ENCODE measurements around the gene ERGIC1.
"Not testable (repeated sequence)": the region's sequence is repeated elsewhere in the genome, so short reads cannot be mapped to it uniquely, and the experiment has no call there.

ERGIC1 gene

DNA sequence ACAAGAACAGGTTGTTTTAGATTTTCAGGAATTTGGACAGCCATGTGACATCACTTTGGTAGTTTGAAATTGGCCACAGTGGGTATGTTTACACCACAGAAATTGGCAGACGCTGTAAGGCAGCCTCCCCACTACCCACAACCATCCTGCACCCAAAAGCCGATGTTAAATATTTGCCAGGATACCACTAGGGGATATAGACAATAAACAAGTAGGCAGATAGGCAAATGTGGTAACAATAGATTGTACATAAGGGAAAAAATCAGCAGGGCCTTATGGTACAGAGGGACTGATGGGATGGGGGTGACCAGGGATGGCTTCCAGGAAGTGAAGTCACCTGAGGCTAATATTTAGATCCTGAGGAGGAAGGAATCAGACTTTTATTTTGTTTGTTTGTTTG, 31.9 kb upstream of the ERGIC1 start:
- Histone ChIP-seq H3K36me3 (ENCODE audit: control insufficient read depth, insufficient read depth, low read length) (no peaks in the 10 kb centered on the region), H3K9me3 (ENCODE audit: control insufficient read depth, low read length) (peaks cover 5% of the 10 kb centered on the region), H3K27ac (ENCODE audit: low read depth, low read length, severe bottlenecking) (no peak overlapping the region), H3K4me3 (ENCODE audit: extremely low read depth, insufficient read depth, low read length, poor library complexity, severe bottlenecking) (no peak overlapping the region), H3K4me1 (ENCODE audit: control insufficient read depth, insufficient read depth, low read length, poor library complexity, severe bottlenecking) (peaks cover 31% of the 10 kb centered on the region)
- no CpG with 5 or more reads among the region's 2 CpGs for WGBS, 2 experiments (ENCODE audit: insufficient coverage in 2 of 2)

DNA sequence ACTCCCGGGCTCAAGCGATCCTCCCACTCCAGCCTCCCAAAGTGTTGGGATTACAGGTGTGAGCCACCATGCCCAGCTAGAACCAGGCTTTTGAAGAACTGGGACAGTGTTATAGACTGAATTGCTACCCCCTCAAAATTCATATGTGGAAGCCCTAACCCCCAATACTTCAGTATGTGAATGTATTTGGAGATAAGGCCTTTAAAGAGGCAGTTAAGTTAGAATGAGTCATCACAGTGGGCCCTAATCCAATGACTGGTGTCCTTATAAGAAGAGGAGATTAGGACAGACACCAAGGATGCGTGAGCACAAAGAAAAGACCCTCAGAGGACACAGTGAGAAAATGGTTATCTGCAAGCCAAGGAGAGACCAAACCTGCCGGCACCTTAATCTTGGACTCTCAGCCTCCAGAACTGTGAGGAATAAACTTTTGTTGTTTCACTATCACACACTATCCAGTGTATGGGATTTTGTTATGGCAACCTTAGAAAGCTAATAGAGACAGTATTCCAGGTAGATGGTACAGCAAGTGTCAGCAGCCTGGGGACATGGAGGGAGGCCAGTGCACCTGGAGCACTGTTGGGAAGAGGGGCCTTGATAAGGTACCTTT, 31.4 kb upstream of the ERGIC1 start:
- WGBS, 2 experiments (ENCODE audit: insufficient coverage in 2 of 2): 89 to 100% methylated on average over 1 of the region's 4 CpGs
- H3K4me1 ChIP-seq (ENCODE audit: control insufficient read depth, insufficient read depth, low read length, poor library complexity, severe bottlenecking): peaks cover 32% of the 10 kb centered on the region

DNA sequence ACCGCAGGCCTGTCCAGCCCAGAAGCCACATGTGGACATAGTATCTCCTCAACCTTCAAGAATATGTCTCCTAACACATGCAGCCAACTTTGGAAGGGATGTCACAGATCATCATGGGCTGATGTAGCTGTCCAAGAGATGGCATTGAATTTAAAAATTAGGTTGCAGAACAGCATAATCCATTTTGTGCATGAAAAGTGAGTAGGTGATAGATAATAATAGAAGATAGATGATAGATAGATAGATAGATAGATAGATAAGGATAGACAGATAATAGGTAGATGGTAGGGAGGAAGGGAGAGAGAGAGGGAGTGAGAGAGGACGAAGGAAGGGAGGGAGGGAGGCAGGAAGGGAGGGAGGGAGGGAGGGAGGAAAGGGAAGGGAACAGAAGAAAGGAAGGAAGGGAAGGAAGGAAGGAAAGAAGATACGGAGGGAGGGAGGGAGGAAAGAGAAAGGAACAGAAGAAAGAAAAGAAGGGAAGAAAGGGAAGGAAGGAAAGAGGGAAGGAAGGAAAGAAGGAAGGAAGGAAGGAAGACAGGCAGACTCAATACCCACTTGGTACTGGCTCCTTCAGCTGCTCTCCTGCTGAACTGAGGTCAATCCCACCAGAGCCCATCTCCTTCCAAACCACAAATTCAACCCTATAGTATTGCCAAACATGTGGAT, 28.9 kb upstream of the ERGIC1 start:
- H3K4me1 ChIP-seq (ENCODE audit: control insufficient read depth, insufficient read depth, low read length, poor library complexity, severe bottlenecking): peaks cover 23% of the 10 kb centered on the region
- H3K36me3 ChIP-seq (ENCODE audit: control insufficient read depth, insufficient read depth, low read length): no peaks in the 10 kb centered on the region
- 86 to 90% methylated on average over 2 to 3 of the region's 3 CpGs for WGBS, 2 experiments (ENCODE audit: insufficient coverage in 2 of 2)
- peaks cover 15% of the 10 kb centered on the region for H3K9me3 ChIP-seq (ENCODE audit: control insufficient read depth, low read length)
- no peak overlapping the region for H3K27ac ChIP-seq (ENCODE audit: low read depth, low read length, severe bottlenecking)
- H3K4me3 ChIP-seq (ENCODE audit: extremely low read depth, insufficient read depth, low read length, poor library complexity, severe bottlenecking): no peak overlapping the region

More for the DNA sequence above, 31.4 kb upstream of the ERGIC1 start:
- H3K36me3 ChIP-seq (ENCODE audit: control insufficient read depth, insufficient read depth, low read length): no peaks in the 10 kb centered on the region
- no peak overlapping the region for H3K27ac ChIP-seq (ENCODE audit: low read depth, low read length, severe bottlenecking)
- H3K9me3 ChIP-seq (ENCODE audit: control insufficient read depth, low read length): peaks cover 5% of the 10 kb centered on the region
- no peak overlapping the region for H3K4me3 ChIP-seq (ENCODE audit: extremely low read depth, insufficient read depth, low read length, poor library complexity, severe bottlenecking)

DNA sequence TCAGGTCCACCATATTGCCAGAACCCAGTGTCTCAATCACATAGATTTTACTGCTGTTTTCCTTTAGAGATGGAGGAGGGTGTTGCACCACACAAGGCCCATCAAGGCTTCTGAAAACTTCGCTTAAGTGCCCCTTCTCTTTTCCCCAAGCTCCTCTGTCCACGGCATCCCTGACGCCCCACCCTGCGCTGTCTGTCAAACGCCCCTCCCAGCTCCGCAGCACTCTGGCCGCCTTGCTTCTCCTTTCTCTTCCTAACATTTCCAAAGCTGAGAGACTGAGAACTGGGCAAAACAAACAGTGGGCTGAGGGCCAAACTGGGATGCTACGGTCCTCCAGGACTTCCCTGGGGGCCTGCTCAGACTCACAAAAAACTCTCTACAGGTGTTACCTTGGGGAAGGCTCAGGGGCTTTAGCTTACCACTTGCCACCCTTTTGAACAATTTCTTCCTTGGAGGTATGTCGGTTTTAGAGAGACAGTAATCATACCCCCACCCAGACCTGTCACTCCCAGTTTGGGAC, 28.3 kb upstream of the ERGIC1 start:
- WGBS, 2 experiments (ENCODE audit: insufficient coverage in 2 of 2): 80 to 89% methylated on average over 5 to 8 of the region's 9 CpGs
- H3K36me3 ChIP-seq (ENCODE audit: control insufficient read depth, insufficient read depth, low read length): no peaks in the 10 kb centered on the region
- H3K4me1 ChIP-seq (ENCODE audit: control insufficient read depth, insufficient read depth, low read length, poor library complexity, severe bottlenecking): peaks cover 18% of the 10 kb centered on the region
- H3K9me3 ChIP-seq (ENCODE audit: control insufficient read depth, low read length): peaks cover 15% of the 10 kb centered on the region
- no peak overlapping the region for H3K4me3 ChIP-seq (ENCODE audit: extremely low read depth, insufficient read depth, low read length, poor library complexity, severe bottlenecking)
- no peak overlapping the region for H3K27ac ChIP-seq (ENCODE audit: low read depth, low read length, severe bottlenecking)

DNA sequence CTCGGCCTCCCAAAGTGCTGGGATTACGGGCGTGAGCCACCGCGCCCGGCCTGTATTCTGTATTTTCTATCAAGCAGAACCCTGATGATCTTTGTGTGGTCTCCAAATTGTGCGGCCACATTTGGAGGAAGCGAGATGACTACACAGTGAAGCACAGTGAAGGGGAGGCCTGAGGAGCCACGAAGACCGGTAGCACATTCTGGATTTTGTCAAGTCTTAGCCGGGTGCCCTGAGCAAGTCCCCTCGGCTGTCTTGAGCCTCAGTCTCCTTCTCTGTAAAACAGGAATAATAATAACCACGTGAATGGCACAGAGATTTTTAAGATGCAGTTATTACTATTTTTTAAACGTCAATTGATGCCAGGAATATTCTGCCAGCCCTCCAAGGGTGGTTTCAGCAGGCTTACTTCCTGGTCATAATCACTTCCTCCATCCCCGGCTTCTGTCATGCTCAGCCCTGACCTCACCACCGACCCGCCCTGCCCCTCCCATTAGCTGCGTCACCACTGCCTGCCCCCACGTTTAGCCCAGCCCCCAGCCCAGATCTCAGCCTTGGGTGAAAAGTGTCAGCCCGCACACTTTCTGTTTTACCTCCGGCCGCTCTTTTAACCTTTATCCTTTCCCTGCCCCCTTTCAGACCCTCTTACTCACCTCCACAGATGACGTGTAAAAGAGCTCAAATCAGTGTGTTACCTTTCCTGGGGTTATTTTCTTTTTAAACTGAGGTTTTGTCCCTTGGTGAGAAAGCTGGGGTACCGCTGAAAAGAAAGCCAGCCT, 27.0 kb upstream of the ERGIC1 start:
- peak overlapping the region; percentile 79 for H3K27ac ChIP-seq (ENCODE audit: low read depth, low read length, severe bottlenecking)
- H3K9me3 ChIP-seq (ENCODE audit: control insufficient read depth, low read length): peaks cover 14% of the 10 kb centered on the region
- H3K4me3 ChIP-seq (ENCODE audit: extremely low read depth, insufficient read depth, low read length, poor library complexity, severe bottlenecking): peak overlapping the region; percentile 1
- H3K36me3 ChIP-seq (ENCODE audit: control insufficient read depth, insufficient read depth, low read length): no peaks in the 10 kb centered on the region
- 69% methylated on average over 19 to 23 of the region's 24 CpGs for WGBS, 2 experiments (ENCODE audit: insufficient coverage in 2 of 2)
- peaks cover 11% of the 10 kb centered on the region for H3K4me1 ChIP-seq (ENCODE audit: control insufficient read depth, insufficient read depth, low read length, poor library complexity, severe bottlenecking)

DNA sequence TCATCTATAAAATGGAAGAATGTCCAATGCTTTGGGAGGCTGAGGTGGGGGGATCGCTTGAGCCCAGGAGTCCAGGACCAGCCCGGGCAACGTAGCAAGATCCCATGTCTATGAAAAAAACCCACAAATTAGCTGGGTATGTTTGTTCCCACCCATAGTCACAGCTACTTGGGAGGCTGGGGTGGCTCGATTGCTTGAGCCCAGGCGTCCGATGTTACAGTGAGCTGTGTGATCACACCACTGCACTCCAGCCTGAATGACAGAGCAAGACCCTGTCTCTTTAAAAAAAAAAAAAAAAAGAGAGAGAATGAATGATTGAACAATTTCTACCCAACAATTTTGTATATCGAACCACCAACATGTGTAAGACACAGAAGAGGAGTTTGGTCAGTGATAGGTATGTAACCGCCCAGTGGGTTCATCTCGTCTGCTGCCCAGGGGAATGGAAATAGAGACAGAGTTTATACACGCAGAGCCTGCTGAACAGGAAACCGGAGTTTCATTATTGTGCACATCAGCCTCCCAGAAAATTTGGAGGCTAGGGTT, 26.2 kb upstream of the ERGIC1 start:
- 100% methylated on average over 2 to 6 of the region's 11 CpGs for WGBS, 2 experiments (ENCODE audit: insufficient coverage in 2 of 2)
- Histone ChIP-seq H3K27ac (ENCODE audit: low read depth, low read length, severe bottlenecking) (peak overlapping the region; percentile 79), H3K36me3 (ENCODE audit: control insufficient read depth, insufficient read depth, low read length) (no peaks in the 10 kb centered on the region), H3K9me3 (ENCODE audit: control insufficient read depth, low read length) (peaks cover 10% of the 10 kb centered on the region), H3K4me3 (ENCODE audit: extremely low read depth, insufficient read depth, low read length, poor library complexity, severe bottlenecking) (peak overlapping the region; percentile 1), H3K4me1 (ENCODE audit: control insufficient read depth, insufficient read depth, low read length, poor library complexity, severe bottlenecking) (peaks cover 11% of the 10 kb centered on the region)

DNA sequence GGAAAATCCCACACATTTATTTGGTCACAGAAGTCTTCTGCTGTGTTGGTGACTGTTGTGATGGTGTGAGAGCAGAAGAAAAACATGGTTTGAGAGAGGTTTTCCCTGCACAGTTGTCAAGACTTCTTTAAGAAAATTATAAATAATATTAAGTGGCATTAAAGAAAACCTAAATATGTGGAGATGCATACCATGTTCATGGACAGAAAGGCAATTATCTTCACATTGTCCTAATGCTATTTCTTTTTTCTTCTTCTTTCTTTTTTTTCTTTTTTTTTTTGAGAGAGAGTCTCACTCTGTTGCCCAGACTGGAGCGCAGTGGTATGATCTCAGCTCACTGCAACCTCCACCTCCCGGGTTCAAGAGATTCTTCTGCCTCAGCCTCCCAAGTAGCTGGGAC, 24.3 kb upstream of the ERGIC1 start:
- peaks cover 10% of the 10 kb centered on the region for H3K9me3 ChIP-seq (ENCODE audit: control insufficient read depth, low read length)
- H3K4me1 ChIP-seq (ENCODE audit: control insufficient read depth, insufficient read depth, low read length, poor library complexity, severe bottlenecking): peaks cover 11% of the 10 kb centered on the region
- no CpG with 5 or more reads among the region's 2 CpGs for WGBS, 2 experiments (ENCODE audit: insufficient coverage in 2 of 2)
- H3K4me3 ChIP-seq (ENCODE audit: extremely low read depth, insufficient read depth, low read length, poor library complexity, severe bottlenecking): no peak overlapping the region
- no peaks in the 10 kb centered on the region for H3K36me3 ChIP-seq (ENCODE audit: control insufficient read depth, insufficient read depth, low read length)
- H3K27ac ChIP-seq (ENCODE audit: low read depth, low read length, severe bottlenecking): no peak overlapping the region

DNA sequence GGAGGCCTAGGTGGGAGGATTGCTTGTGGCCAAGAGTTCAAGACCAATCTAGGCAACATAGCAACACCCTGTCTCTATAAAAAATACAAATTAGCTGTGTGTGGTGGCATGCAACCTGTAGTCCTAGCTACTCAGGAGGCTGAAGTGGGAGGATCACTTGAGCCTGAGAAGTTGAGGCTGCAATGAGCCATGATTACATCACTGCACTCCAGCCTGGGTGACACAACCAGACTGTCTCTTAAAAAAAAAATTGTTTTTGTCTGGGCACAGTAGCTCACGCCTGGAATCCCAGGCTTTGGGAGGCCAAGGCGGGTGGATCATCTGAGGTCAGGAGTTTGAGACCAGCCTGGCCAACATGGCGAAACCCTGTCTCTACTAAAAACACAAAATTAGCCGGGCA, 23.1 kb upstream of the ERGIC1 start:
- not testable (repeated sequence) for H3K36me3 ChIP-seq (ENCODE audit: control insufficient read depth, insufficient read depth, low read length); H3K27ac ChIP-seq (ENCODE audit: low read depth, low read length, severe bottlenecking); H3K9me3 ChIP-seq (ENCODE audit: control insufficient read depth, low read length); H3K4me3 ChIP-seq (ENCODE audit: extremely low read depth, insufficient read depth, low read length, poor library complexity, severe bottlenecking)
- 93 to 100% methylated on average over 3 to 4 of the region's 4 CpGs for WGBS, 2 experiments (ENCODE audit: insufficient coverage in 2 of 2)
- peaks cover 11% of the 10 kb centered on the region for H3K4me1 ChIP-seq (ENCODE audit: control insufficient read depth, insufficient read depth, low read length, poor library complexity, severe bottlenecking)

DNA sequence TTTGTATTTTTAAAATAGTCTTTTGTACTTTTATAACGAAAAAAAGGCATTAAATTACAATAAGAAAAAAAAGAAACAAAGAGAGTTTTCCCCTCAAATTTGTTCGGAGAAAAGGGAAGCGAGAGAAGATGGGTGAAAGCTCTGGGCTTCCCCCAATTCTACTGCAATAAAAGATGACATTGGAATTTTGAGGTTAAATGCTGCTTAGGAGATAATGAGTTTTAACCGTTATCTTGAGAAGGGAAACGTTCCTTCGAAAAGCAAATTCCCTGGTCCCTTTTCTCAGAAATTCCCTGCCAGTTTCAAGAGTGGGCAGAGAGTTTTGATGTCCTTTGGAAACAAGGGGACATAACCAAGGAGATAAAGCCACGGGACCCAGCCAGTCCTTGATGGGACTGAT, 18.4 kb upstream of the ERGIC1 start:
- Histone ChIP-seq H3K9me3 (ENCODE audit: control insufficient read depth, low read length) (no peaks in the 10 kb centered on the region), H3K27ac (ENCODE audit: low read depth, low read length, severe bottlenecking) (no peak overlapping the region), H3K36me3 (ENCODE audit: control insufficient read depth, insufficient read depth, low read length) (no peaks in the 10 kb centered on the region), H3K4me3 (ENCODE audit: extremely low read depth, insufficient read depth, low read length, poor library complexity, severe bottlenecking) (no peak overlapping the region), H3K4me1 (ENCODE audit: control insufficient read depth, insufficient read depth, low read length, poor library complexity, severe bottlenecking) (no peaks in the 10 kb centered on the region)
- WGBS, 2 experiments (ENCODE audit: insufficient coverage in 2 of 2): 89% methylated on average over 3 of the region's 7 CpGs; no CpG with 5 or more reads in 1 of the 2 experiments

DNA sequence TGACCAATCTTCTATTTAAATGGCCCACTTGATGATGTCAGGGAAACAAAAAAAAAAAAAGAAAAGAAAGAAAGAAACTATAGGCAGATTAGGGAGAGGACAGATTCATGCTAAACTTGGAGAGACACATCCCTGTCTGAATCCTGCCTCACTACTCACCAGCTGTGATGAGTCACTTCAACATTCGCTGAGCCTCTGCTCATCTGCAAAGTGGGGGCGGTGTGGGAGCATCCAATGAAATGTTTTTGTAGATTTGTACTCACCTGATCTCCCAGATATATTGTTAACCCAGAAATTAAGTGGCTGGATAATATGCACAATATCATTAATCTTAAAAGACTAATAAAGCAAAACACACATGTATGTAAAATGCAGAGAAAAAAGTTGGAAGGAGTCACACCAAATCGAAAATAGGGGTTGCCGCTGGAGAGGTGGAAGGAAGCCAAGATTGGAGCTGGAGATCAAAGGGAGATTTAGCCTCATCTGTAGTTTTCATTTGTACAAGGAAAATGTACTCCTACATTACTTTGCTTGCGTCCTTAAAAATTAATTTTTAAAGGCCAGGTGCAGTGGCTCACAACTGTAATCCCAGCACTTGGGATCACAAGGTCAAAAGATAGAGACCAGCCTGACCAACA, 17.0 kb upstream of the ERGIC1 start:
- no peak overlapping the region for H3K4me3 ChIP-seq (ENCODE audit: extremely low read depth, insufficient read depth, low read length, poor library complexity, severe bottlenecking)
- WGBS, 2 experiments (ENCODE audit: insufficient coverage in 2 of 2): 100% methylated on average over 2 of the region's 5 CpGs; no CpG with 5 or more reads in 1 of the 2 experiments
- no peaks in the 10 kb centered on the region for H3K9me3 ChIP-seq (ENCODE audit: control insufficient read depth, low read length)
- no peaks in the 10 kb centered on the region for H3K36me3 ChIP-seq (ENCODE audit: control insufficient read depth, insufficient read depth, low read length)
- no peaks in the 10 kb centered on the region for H3K4me1 ChIP-seq (ENCODE audit: control insufficient read depth, insufficient read depth, low read length, poor library complexity, severe bottlenecking)
- H3K27ac ChIP-seq (ENCODE audit: low read depth, low read length, severe bottlenecking): no peak overlapping the region
